NCI-H128 (cell line): ENCODE data around the gene PPHLN1.
"Not testable (repeated sequence)": the region's sequence is repeated elsewhere in the genome, so short reads cannot be mapped to it uniquely, and the experiment has no call there.

Experiments
- DNase-seq: peaks from one replicate; lab custom pipeline; 2025; ENCODE audit not compliant: unreplicated experiment; lab: John Stamatoyannopoulos, UW

Gene PPHLN1

DNA sequence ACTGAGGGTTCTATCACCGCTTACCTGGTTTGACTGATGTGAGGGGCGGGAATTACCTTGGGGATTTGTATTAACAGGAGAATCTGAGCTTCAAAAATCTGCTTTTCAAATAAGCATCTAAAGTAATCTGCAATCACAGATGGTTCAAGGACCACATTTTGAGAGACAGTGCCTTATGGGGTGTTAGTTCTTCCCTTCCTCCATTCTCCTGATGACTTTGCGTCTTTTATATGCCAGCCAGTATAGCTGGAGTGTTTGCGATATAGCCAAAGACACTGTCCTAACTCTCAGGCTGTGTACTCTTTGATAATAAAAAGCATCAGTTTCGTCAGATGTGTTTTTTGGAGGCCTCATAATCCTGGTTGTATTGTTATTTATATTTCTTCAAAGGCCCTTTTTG lies 39.5 kb downstream of the PPHLN1 start:
- no peak for DNase-seq

DNA sequence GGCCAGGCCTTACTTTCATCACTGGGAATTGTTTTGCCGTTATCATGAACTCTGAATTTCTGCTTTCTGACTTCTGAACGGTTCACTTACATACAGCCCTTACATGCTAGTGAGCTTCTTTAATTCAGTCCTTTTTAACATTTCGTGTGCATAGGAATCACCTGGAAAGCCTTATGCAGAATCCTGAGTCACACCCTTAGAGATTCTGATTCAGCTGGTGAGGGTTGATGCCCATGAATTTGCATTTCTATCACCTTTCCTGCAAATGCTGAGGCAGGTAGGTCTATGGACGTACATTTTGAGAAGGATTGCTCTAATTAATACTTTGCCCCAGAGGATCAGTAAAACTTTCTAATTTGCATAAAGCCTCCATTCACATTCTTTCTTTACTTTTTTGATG lies 44.0 kb downstream of the PPHLN1 start:
- DNase-seq, result no peak

- peak; percentile 29 for DNase-seq
Measured at GRCh38 chr12:42372154-42372791, 46.3 kb downstream of the PPHLN1 start.

- no peak for DNase-seq
Measured at GRCh38 chr12:42373669-42374068, 47.7 kb downstream of the PPHLN1 start.

- DNase-seq, result no peak
Measured at GRCh38 chr12:42380733-42381132, 54.8 kb downstream of the PPHLN1 start.

DNA sequence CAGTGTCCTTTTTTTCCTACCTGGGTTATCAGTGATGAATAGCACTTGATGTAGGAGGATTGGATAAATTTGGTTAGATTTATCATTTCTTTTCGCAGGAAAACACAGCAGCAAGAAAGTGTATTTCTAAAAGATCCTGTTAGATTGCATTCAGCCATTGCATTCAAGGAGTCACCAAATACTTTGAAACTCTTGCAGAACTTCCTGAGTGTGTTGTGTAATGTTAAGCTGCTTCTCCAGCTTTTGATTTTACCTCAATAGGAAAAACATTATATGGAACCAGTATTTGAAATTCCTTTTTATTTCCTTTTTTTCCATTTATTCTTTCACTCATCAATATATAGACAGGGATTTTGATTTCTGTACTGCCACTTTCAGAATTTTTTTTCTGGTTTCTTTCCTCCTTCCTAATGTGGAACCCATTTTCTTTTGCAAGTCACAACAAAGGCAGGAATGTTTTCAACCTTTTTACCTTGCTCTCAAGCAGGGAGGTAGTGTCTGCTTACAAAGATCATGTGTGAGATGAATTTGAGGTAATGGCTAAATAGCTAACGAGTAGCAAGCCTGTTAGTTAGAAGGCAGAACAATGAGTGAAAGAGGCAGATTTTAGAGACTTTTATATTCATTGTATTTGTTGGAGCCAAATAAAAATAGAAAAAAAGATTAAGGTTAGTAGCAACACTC lies 56.2 kb downstream of the PPHLN1 start:
- DNase-seq, result no peak

DNA sequence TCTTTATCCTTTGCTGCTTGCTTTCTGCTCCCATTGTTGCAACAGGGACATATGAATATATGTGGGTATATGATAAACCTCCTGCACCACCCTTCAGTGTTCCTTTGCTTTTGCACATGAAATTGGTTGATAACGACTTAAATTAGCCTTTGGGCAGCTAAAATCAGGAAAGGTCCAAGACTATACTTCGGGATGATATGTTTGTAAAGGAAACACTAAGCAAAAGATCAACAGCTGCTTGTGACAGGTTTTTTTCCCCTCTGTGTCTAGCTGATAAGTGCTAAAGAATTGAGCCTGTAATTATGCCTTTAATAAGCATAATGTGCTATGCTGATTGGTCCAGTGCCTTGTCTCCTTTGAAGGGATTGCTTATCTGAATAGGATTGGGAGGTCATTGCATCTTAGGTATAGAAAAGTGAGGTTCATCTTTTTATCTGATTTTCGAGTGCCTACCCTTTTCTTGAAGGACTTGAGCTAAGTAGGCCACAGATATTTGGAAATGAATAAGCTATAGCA lies 59.4 kb downstream of the PPHLN1 start:
- DNase-seq, result no peak

GRCh38 chr12:42386308-42386707 lies 60.3 kb downstream of the PPHLN1 start:
- DNase-seq, result no peak

GRCh38 chr12:42388086-42388485 lies 62.1 kb downstream of the PPHLN1 start:
- DNase-seq, result not testable (repeated sequence)

DNA sequence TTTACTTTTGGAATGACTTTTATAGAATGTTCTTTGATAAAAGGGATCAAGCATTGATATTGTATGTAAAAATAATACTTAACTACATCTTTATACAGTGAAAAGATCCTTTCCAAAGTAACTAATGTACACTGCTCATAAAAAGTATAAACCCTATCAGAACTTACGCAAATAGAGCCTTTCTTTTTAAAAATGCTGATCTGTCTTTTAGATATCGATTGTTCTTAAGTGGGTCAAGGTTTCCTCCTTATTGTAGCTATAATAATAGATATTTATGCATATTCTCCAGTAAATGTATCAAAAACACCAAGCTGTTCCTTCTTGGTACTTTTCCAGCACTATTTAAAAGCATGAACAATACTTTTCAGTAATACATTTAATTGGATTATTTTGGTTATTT lies 68.5 kb downstream of the PPHLN1 start:
- DNase-seq, result no peak

- no peak for DNase-seq
Measured at GRCh38 chr12:42396473-42397259, 70.7 kb downstream of the PPHLN1 start.

DNA sequence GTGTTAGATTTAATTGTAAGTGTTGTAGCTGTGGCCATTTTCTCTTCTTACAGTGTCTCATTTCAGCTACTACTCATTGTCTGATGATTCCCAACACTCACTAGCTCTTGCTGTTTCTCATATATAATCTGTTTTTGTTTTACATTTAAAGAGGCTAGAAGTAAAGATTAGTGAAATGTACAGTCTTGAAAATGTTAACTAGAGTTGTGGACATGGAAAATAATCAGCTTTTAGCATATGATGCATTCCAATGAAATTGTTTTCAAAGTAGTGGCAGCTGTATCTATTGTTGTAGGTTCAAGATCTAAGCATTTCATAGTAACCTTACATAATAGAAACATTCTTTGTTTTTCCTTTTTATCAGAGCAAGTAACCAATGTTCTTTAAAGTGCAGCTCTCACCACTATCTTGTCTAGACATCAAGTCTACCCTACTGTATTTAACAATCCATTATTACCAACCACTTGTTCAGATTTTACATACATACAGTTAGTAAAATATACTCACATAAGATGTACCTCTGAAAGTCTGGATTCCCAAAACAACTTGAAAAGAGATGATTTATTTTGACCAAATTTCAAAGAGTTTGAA lies 76.9 kb downstream of the PPHLN1 start:
- no peak for DNase-seq

DNA sequence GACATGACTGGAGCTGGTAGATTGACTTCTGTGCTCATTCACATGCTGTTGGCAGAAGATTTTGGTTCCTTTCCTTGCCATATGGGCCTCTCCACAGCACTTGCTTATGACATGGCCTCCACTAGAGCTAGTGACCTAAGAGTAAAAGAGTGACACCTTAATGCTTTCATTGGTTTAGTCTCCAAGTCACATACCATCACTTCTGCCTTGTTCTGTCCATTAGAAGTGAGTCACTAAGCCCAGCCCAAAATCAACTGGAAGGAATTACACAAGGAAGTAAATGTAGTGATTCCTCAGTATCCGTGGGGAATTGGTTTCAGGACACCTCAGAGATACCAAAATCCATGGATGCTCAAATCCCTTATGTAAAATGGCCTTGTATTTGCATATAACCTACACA lies 81.3 kb downstream of the PPHLN1 start:
- no peak for DNase-seq

DNA sequence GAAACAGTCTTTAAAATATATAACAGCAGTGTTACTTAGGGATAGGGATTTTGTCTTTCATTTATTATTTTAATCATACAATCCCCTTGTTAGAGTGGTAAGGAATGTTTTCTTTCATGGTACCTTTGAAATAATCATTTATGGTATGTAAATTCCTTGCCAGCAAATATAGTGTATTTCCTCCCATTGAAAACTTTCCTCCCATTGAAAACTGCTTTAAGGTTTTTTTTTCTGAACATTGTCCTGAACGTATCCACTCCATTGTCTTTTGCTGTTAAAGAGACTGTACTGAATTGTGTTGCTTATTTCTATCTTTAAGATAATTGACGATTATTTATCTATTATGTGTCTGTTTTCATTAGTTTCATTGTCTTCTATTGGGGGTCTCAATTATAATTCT lies 83.5 kb downstream of the PPHLN1 start:
- no peak for DNase-seq

DNA sequence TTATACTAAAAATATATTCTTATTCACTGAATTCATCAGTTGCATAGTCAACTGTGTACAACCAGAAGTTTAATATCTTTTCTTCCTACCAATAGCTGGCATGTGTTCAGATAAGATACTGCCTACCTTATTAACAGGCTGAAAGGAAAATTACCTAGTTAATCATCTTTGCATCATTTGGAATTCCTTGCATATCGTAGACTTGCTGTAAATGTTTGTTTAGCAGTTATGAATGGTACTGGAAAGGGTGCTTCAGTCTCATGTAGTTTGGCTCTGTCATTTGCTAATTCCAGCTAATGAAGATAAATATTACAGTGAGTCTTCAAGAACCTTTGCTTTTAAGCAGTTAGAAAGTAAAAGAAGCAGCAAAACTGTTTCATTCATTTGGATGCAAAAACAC lies 84.4 kb downstream of the PPHLN1 start:
- DNase-seq, result no peak

- no peak for DNase-seq
Measured at GRCh38 chr12:42420395-42420794, 94.4 kb downstream of the PPHLN1 start.

GRCh38 chr12:42421844-42422779 lies 96.1 kb downstream of the PPHLN1 start:
- DNase-seq, result no peak

DNA sequence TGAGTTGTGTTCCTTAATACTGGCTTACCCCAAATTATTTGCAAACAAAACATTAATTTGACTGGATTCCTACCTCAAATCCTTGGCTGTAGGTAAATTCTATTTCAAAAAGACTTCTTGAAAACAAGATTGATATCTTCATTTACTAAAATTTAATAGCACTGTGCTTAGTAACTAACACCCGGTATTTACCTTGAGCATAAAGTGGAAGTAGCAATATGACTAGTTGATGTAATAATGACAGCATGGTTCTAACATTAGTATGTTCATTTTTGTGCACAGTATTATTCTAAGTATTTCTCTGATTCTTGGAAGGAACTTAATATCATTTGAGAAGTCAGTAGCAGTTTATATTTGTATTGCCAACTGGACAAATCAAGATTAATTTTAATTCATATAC lies 96.8 kb downstream of the PPHLN1 start:
- no peak for DNase-seq

DNA sequence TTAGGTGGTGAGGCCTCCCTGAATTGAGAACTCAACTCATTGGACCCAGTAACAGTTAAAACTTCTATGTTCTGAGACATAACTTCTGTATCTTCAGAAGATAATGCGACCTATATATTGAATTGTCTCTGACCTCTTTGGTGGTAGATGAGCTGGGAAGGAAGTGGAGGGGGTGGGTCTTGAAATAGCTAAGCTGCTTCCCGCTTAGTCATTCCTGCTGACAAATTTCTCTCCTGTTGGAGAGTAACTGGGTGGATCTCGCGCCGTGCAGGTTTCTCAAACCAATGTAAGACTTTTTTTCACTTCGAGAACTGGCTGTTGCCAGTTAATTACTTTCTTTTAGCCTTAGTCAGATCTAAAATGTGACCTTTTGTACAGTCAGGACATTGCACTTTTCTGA lies 100.8 kb downstream of the PPHLN1 start:
- DNase-seq, result no peak

DNA sequence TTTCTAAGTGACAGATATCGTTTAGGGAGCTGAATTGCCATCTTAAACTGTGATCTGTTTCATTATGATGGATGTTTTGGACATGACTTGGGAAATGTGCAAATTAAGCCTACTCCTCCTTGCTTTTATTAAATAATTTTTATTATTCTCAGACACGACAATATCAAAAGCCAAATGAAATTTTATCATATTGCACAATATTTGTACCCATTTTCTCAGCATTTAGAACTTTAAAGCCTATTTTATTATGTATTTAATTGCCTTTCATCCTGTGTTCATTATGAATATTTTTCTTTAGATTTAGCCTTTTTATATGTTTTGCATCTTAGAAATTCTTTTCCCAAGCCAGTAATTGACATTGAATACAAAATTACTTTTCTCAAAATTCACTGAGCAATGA lies 102.9 kb downstream of the PPHLN1 start:
- DNase-seq, result no peak
